DND-41 (cell line): ENCODE measurements around the gene IRF6.

Experiments used
- EZH2 ChIP-seq: IDR thresholded peaks from 3 replicates; pipeline ENCODE4 v1.6.1; 2012; ENCODE audit warnings: borderline replicate concordance, low read depth, mild to moderate bottlenecking, moderate library complexity, low read length, inconsistent platforms; ENCODE audit not compliant: severe bottlenecking
- TF ChIP-seq, protein P1 (sequence below): IDR thresholded peaks from 2 replicates; pipeline ENCODE4 v1.5.1; 2012; ENCODE audit warnings: borderline replicate concordance, low read length, moderate library complexity, mild to moderate bottlenecking; ENCODE audit not compliant: poor library complexity, severe bottlenecking; ENCODE audit errors: extremely low read depth

DNA sequence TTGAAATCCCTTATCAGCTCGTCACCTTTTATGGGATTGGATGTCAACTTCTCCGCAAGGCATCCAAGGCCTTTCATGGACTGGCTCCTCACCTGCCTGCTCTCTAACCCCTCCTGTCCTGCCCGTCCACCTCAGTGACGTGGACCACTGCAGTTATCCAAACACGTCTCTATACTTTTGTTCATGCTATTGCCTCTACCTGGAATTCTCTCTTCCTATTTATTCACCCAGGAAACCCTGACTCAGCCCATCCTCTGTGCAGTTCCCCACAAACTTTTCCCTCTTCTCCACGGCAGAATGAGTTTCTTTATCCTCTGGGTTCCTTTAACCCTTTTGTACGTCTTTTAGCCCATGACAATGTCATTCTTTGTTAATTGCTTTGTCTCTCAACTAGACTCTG is 16.8 kb upstream of the IRF6 start:
- TF ChIP-seq, protein P1, sequence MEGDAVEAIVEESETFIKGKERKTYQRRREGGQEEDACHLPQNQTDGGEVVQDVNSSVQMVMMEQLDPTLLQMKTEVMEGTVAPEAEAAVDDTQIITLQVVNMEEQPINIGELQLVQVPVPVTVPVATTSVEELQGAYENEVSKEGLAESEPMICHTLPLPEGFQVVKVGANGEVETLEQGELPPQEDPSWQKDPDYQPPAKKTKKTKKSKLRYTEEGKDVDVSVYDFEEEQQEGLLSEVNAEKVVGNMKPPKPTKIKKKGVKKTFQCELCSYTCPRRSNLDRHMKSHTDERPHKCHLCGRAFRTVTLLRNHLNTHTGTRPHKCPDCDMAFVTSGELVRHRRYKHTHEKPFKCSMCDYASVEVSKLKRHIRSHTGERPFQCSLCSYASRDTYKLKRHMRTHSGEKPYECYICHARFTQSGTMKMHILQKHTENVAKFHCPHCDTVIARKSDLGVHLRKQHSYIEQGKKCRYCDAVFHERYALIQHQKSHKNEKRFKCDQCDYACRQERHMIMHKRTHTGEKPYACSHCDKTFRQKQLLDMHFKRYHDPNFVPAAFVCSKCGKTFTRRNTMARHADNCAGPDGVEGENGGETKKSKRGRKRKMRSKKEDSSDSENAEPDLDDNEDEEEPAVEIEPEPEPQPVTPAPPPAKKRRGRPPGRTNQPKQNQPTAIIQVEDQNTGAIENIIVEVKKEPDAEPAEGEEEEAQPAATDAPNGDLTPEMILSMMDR = no peak
- TF ChIP-seq EZH2 = no peak
